Measurements from ENCODE around the gene GPRIN3.

DNA sequence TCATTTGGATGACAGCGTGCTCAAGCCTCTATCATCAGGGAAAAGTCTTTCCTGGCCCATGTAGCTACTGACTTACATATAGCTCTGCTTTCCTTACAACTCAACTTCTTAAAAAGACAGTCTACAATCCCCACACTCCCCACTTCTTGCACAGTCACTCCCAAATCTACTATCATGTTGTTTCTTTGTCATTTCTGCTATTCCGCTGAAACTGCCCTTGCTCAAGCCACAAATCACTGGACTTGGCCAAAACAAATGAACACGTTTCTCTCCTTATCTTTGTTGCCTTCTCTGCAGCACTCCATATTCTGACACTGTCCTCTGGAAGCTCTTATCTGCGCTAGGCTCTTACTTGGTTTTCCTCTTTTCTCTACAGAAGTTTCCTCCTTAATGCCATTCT lies 28.2 kb downstream of the GPRIN3 start:
- TF ChIP-seq, protein P1, sequence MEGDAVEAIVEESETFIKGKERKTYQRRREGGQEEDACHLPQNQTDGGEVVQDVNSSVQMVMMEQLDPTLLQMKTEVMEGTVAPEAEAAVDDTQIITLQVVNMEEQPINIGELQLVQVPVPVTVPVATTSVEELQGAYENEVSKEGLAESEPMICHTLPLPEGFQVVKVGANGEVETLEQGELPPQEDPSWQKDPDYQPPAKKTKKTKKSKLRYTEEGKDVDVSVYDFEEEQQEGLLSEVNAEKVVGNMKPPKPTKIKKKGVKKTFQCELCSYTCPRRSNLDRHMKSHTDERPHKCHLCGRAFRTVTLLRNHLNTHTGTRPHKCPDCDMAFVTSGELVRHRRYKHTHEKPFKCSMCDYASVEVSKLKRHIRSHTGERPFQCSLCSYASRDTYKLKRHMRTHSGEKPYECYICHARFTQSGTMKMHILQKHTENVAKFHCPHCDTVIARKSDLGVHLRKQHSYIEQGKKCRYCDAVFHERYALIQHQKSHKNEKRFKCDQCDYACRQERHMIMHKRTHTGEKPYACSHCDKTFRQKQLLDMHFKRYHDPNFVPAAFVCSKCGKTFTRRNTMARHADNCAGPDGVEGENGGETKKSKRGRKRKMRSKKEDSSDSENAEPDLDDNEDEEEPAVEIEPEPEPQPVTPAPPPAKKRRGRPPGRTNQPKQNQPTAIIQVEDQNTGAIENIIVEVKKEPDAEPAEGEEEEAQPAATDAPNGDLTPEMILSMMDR (IDR thresholded peaks at IDR 0.05) = no peak
- no peak for TF ChIP-seq POLR2A (IDR thresholded peaks at IDR 0.05)

Measured in testis (tissue), 2 donors.